ENCODE measurements around the gene SNTA1. TPM values are rescaled to one million over a fixed set of nuclear protein-coding genes. Genes with fewer than 3 reads are reported as not detected.

Gene SNTA1
- total and polyA plus RNA-seq, 2 of the 13 experiments (the other 11 are each of a cell fraction or from before 2014, with no cell fraction given): 16.4 to 18.3 TPM

- 0 out of 2 replicates have a peak, but pooled peaks have one; percentile 38 for TF ChIP-seq NCOA1 (CRISPR knock-in tag; IDR thresholded peaks at IDR 0.05)
- no peak for TF ChIP-seq CTCF (CRISPR knock-in tag; IDR thresholded peaks at IDR 0.05)
- peak; percentile 78; the same call in 1 of the 2 replicates for TF ChIP-seq ZNF335 (CRISPR knock-in tag; IDR thresholded peaks at IDR 0.05)
- TF ChIP-seq ZNF10 (CRISPR knock-in tag; IDR thresholded peaks at IDR 0.05; ENCODE audit: borderline replicate concordance, low read depth): no peak
- no peak; the same call in 1 of the 2 replicates for TF ChIP-seq ZNF24 (IDR thresholded peaks at IDR 0.05)
- peak; percentile 90 for TF ChIP-seq ARID3A (IDR thresholded peaks at IDR 0.05; ENCODE audit: low read depth, low read length)
- peak; percentile 85; the same call in 1 of the 2 replicates for TF ChIP-seq HMG20B (CRISPR knock-in tag; conservative IDR thresholded peaks at IDR 0.05)
- no peak for TF ChIP-seq ZNF737 (CRISPR knock-in tag; IDR thresholded peaks at IDR 0.05; ENCODE audit: borderline replicate concordance)
- 0 out of 2 replicates have a peak, but pooled peaks have one; percentile 88 for TF ChIP-seq ZNF354B (CRISPR knock-in tag; IDR thresholded peaks at IDR 0.05)
- 0 out of 2 replicates have a peak, but pooled peaks have one; percentile 62 for TF ChIP-seq KLF9 (CRISPR knock-in tag; IDR thresholded peaks at IDR 0.05; ENCODE audit: low read depth)
- TF ChIP-seq ZKSCAN8 (CRISPR knock-in tag; IDR thresholded peaks at IDR 0.05; ENCODE audit: borderline replicate concordance): peak; percentile 97
- peak; percentile 62; the same call in 1 of the 2 replicates for TF ChIP-seq SAFB2 (CRISPR knock-in tag; IDR thresholded peaks at IDR 0.05; ENCODE audit: borderline replicate concordance, low read depth)
- TF ChIP-seq ZNF503 (CRISPR knock-in tag; IDR thresholded peaks at IDR 0.05): peak; percentile 82; the same call in 1 of the 2 replicates
- 0 out of 2 replicates have a peak, but pooled peaks have one; percentile 25 for TF ChIP-seq ZNF615 (CRISPR knock-in tag; IDR thresholded peaks at IDR 0.05; ENCODE audit: borderline replicate concordance)
- peak; percentile 93 for TF ChIP-seq SMARCE1 (IDR thresholded peaks at IDR 0.05; ENCODE audit: borderline replicate concordance)
- TF ChIP-seq ZNF142 (CRISPR knock-in tag; IDR thresholded peaks at IDR 0.05): no peak; the same call in 1 of the 2 replicates
Measured at GRCh38 chr20:33373735-33374605, 69.6 kb downstream of the SNTA1 start (continued).
